Measurements from ENCODE around the gene SCUBE1. TPM values are rescaled to one million over a fixed set of nuclear protein-coding genes. Genes with fewer than 3 reads are reported as not detected.
"Not testable (repeated sequence)": the region's sequence is repeated elsewhere in the genome, so short reads cannot be mapped to it uniquely, and the experiment has no call there.

The SCUBE1 gene
- total and polyA plus RNA-seq, 5 donors: 0.03 to 1.3 (median 0.33) TPM; not detected in 1

DNA sequence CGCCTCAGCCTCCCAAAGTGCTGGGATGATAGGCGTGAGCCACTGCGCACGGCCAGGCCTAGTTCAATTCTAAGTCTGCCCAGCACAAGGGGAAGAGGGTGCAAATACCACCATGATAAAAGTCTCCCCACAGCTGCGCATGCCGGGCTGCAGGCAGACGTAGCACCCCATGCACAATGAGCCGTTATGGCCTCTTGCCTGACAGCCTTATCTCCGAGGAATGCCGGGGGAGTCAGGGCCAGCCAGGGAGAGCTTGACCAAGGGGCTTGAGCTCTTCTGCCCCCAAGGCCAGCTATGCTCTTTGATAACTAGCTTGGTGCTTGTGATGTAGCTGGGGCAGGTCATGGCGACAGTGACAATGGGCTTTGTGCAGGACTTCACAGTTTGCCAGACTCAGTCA, 13.7 kb upstream of the SCUBE1 start:
- peaks cover 3% of the 10 kb centered on the region for H3K4me1 ChIP-seq (ENCODE audit: control insufficient read depth, insufficient read depth, low read length)
- ATAC-seq: no peak

DNA sequence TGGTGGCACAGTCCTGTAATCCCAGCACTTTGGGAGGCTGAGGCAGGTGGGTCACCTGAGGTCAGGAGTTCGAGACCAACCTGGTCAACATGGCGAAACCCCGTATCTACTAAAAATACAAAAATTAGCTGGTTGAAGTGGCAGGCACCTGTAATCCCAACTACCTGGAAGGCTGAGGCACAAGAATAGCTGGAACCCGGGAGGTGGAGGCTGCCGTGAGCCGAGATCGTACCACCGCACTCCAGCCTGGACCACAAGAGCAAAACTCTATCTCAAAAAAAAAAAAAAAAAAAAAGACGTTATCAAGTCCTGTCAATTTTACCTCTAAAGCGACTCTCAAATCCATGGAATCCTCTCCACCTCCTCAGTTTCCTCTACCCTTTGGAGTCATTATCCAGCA, 12.5 kb upstream of the SCUBE1 start:
- H3K27me3 ChIP-seq (ENCODE audit: control insufficient read depth, insufficient read depth); intact Hi-C loops (cut with DNase I); H3K4me3 ChIP-seq (ENCODE audit: low read length); ATAC-seq; H3K27ac ChIP-seq (ENCODE audit: low read length); H3K4me1 ChIP-seq (ENCODE audit: control insufficient read depth, insufficient read depth, low read length); H3K9me3 ChIP-seq (ENCODE audit: control insufficient read depth, low read length); DNase-seq: not testable (repeated sequence)
- 93% methylated on average over 10 of the region's 10 CpGs for WGBS

More for the DNA sequence above, 13.7 kb upstream of the SCUBE1 start:
- intact Hi-C loops (cut with DNase I): no loop called here
- Histone ChIP-seq H3K9me3 (ENCODE audit: control insufficient read depth, low read length) (no peaks in the 10 kb centered on the region), H3K27me3 (ENCODE audit: control insufficient read depth, insufficient read depth) (no peaks in the 10 kb centered on the region), H3K4me3 (ENCODE audit: low read length) (no peak overlapping the region), H3K27ac (ENCODE audit: low read length) (no peak overlapping the region)
- WGBS: 60% methylated on average over 11 of the region's 11 CpGs
- DNase-seq: no peak

DNA sequence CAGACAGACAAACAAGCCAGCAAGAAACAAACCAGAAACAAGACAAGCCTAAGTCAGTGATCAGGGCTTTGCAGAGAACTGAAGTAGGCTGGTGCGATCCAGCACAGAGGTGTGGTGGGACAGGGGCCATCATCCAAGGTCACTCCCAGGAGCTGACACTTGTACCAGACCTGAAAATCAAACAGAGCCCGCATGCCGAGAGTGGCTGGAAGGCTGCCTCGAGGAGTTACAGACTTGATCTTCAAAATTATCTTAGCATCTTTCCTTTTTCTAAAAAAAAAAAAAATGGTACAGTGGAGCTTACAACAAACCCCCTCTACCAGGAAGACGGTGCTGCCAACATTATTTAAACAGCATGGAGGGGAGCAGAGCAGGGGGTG, 8.8 kb upstream of the SCUBE1 start:
- Histone ChIP-seq H3K27ac (ENCODE audit: low read length) (no peak overlapping the region), H3K27me3 (ENCODE audit: control insufficient read depth, insufficient read depth) (no peaks in the 10 kb centered on the region), H3K4me3 (ENCODE audit: low read length) (no peak overlapping the region), H3K4me1 (ENCODE audit: control insufficient read depth, insufficient read depth, low read length) (peaks cover 2% of the 10 kb centered on the region), H3K9me3 (ENCODE audit: control insufficient read depth, low read length) (no peaks in the 10 kb centered on the region)
- ATAC-seq (no peak), DNase-seq (no peak)
- WGBS: 71% methylated on average over 5 of the region's 5 CpGs
- intact Hi-C loops (cut with DNase I): no loop called here

DNA sequence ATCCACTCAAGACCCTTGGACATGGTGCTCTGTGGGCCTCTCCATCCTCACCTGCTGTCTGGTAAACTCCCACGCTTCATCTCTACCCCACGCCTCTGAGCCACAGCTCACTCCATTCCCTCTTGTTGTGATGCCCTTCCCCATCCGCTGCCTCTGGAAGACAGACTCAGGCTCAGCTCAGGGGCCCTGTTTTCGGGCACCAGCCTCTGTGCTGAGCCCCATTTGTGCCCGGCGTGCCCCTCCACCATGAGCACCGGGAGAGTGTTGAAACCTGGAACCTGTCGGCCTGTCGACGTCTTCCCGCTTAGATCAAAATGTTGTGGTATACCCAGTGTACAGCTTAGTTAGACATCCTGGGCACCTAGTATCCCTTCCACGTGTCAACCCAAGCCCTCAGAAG, 6.5 kb upstream of the SCUBE1 start:
- H3K4me3 ChIP-seq (ENCODE audit: low read length): no peak overlapping the region
- H3K4me1 ChIP-seq (ENCODE audit: control insufficient read depth, insufficient read depth, low read length): no peaks in the 10 kb centered on the region
- intact Hi-C loops (cut with DNase I): loop anchor here in 3 of 4 donors (5.0 to 10.0 kb wide), 2 partner anchors 75 to 77 kb away; no protein-coding TSS in a partner anchor
- no peaks in the 10 kb centered on the region for H3K9me3 ChIP-seq (ENCODE audit: control insufficient read depth, low read length)
- 84% methylated on average over 12 of the region's 12 CpGs for WGBS
- ATAC-seq (no peak), DNase-seq (no peak)
- H3K27me3 ChIP-seq (ENCODE audit: control insufficient read depth, insufficient read depth): no peaks in the 10 kb centered on the region
- no peak overlapping the region for H3K27ac ChIP-seq (ENCODE audit: low read length)

DNA sequence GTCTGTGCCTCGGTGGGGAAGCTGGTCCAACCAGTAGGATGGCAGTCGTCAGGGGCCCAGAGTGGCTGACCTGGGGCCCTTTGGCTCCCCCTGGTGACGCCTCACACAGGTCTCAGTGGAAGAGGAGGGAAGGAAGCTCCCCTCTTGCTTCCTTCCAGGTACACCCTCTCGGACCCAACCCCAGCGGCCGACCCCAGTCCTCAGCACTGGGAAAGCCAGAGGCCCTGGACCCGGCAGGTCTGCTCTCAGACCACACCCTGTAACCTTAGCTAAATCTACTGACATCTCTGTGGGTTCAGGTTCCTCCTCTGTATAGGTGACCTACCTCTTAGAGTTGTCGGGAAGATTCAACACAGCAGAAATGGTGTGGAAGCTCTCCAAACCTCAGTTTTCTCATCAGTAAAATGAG, 3.4 kb upstream of the SCUBE1 start:
- peak; percentile 55 to 84 (median 80) for DNase-seq
- peak; percentile 41 to 60 for ATAC-seq
- Histone ChIP-seq H3K4me3 (ENCODE audit: low read length) (no peak overlapping the region), H3K4me1 (ENCODE audit: control insufficient read depth, insufficient read depth, low read length) (no peaks in the 10 kb centered on the region), H3K27ac (ENCODE audit: low read length) (no peak overlapping the region), H3K27me3 (ENCODE audit: control insufficient read depth, insufficient read depth) (no peaks in the 10 kb centered on the region), H3K9me3 (ENCODE audit: control insufficient read depth, low read length) (no peaks in the 10 kb centered on the region)
- 23% methylated on average over 8 of the region's 8 CpGs for WGBS
- intact Hi-C loops (cut with DNase I): loop anchor here in 3 of 4 donors (5.0 to 10.0 kb wide), 2 partner anchors 72 to 74 kb away; no protein-coding TSS in a partner anchor

DNA sequence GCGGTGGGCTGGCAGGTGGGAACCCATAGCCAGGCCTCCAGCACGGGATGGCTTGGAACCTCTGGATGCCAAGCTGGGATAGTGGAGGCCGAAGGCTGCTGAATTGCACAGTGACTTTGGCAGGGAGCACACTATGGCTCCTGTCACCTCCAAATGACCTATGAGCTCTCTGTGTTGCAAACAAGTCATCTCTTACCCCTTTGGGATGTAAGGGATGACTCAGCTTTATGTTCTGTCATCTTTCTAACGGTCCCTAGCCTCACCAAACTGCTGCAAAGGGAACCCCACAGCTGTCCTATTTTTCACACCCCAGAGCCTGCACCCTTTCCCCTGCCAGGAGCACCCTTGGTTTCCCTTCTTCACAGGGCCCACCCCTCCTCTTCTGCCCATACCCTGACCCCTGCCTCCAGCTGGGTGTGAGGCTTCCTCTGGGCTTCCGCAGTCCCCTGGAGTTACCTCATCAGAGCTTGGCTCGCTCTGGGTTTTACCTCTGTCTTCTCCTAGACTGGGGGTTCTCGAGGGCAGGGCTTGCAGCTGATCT, 2.7 kb upstream of the SCUBE1 start:
- Histone ChIP-seq H3K27me3 (ENCODE audit: control insufficient read depth, insufficient read depth) (no peaks in the 10 kb centered on the region), H3K27ac (ENCODE audit: low read length) (no peak overlapping the region), H3K9me3 (ENCODE audit: control insufficient read depth, low read length) (no peaks in the 10 kb centered on the region), H3K4me1 (ENCODE audit: control insufficient read depth, insufficient read depth, low read length) (no peaks in the 10 kb centered on the region), H3K4me3 (ENCODE audit: low read length) (no peak overlapping the region)
- intact Hi-C loops (cut with DNase I): loop anchor here (2.0 to 10.0 kb wide), 3 partner anchors 71 to 74 kb away; no protein-coding TSS in a partner anchor
- no peak for DNase-seq
- no peak for ATAC-seq
- WGBS: 69% methylated on average over 7 of the region's 7 CpGs

DNA sequence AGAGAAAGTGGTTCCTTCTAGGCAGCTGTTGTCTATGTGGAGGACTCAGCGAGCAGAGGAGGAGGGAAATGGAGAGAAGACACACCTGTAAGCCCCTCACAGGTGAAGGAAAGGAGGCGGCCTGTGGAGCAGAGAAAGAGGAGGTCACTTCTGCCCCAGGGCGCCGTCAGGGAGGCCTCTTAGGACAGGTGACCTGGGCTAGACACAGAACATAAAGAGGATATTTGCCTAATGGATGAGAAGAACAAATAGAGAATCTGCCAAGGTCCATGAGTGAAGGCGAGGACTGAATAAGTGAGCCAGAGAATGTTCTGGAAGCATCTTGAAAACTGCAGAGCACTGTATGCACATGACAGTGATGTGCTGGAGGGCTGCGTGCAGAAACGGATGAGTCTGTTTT, 2.2 kb upstream of the SCUBE1 start:
- Histone ChIP-seq H3K9me3 (ENCODE audit: control insufficient read depth, low read length) (no peaks in the 10 kb centered on the region), H3K27me3 (ENCODE audit: control insufficient read depth, insufficient read depth) (no peaks in the 10 kb centered on the region), H3K27ac (ENCODE audit: low read length) (no peak overlapping the region), H3K4me1 (ENCODE audit: control insufficient read depth, insufficient read depth, low read length) (no peaks in the 10 kb centered on the region), H3K4me3 (ENCODE audit: low read length) (no peak overlapping the region)
- WGBS: 91% methylated on average over 7 of the region's 7 CpGs
- no peak for DNase-seq
- intact Hi-C loops (cut with DNase I): loop anchor here (2.0 to 10.0 kb wide), 3 partner anchors 71 to 73 kb away; no protein-coding TSS in a partner anchor
- no peak for ATAC-seq

DNA sequence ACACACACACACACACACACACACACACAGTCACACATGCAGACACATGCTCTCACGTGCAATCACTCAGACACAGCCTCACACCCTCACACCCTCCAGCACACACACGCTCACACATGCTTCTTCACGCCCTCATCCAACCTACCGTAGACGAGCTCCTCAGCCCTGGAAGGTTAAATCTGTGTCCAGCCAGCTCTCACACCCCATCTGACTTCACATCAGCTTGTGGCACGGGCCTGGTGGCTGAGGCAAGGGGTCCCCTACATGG, 1.3 kb upstream of the SCUBE1 start:
- WGBS: 74% methylated on average over 6 of the region's 6 CpGs
- intact Hi-C loops (cut with DNase I): loop anchor here in 2 of 4 donors (2.0 to 10.0 kb wide), 2 partner anchors 70 kb away; no protein-coding TSS in a partner anchor
- H3K27ac ChIP-seq (ENCODE audit: low read length): no peak overlapping the region
- H3K4me3 ChIP-seq (ENCODE audit: low read length): no peak overlapping the region
- ATAC-seq (no peak), DNase-seq (no peak)
- H3K4me1 ChIP-seq (ENCODE audit: control insufficient read depth, insufficient read depth, low read length): no peaks in the 10 kb centered on the region
- no peaks in the 10 kb centered on the region for H3K9me3 ChIP-seq (ENCODE audit: control insufficient read depth, low read length)
- no peaks in the 10 kb centered on the region for H3K27me3 ChIP-seq (ENCODE audit: control insufficient read depth, insufficient read depth)

DNA sequence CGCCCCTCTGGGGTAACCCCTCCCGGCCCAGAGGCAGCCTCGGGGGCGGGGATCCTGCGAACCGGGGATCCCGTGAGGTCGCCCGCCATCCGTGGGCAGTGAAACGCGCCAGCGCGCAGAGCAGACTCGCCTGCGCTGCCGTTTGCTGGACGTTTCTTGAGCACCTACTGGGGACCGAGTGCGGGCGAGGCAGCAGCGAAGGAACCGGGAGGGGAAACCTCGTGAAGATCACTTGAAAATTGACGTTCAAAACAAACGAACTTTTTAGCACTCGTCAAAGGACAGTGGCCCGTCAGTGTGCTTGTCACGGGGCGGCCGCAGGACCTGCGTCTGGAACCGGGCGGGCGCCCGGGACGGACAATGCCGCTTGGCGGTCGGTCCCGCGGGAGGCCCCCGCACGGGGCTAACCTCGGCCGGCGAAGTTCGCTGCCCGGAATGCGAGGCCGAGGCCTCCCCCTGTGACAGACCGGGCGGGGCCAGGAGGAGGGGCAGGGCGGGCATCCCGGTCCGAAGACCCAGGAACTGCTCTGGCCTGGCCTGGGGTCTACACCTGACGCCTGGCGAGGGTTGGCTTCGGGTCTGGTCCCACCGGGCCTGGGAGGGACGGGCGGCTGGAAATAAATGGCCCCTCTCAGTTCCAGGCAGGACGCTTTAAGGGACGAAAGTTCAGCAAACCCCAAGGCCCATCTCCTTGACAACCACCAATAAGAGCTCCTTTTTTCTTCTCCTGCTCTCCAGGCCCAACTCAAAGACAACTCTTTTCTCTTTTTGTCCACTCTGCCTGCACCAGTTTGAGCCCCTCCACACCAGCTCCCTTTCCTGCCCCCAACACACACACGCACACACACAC, 723 bp upstream of the SCUBE1 start:
- 8% methylated on average over 65 of the region's 65 CpGs for WGBS
- no peaks in the 10 kb centered on the region for H3K4me1 ChIP-seq (ENCODE audit: control insufficient read depth, insufficient read depth, low read length)
- peak overlapping the region; percentile 39 for H3K4me3 ChIP-seq (ENCODE audit: low read length)
- intact Hi-C loops (cut with DNase I): loop anchor here in 2 of 4 donors (2.0 to 10.0 kb wide), 2 partner anchors 69 kb away; no protein-coding TSS in a partner anchor
- DNase-seq (peak in 1 of 3 donors; percentile 67), ATAC-seq (peak in 1 of 2 donors; percentile 8)
- no peaks in the 10 kb centered on the region for H3K27me3 ChIP-seq (ENCODE audit: control insufficient read depth, insufficient read depth)
- H3K9me3 ChIP-seq (ENCODE audit: control insufficient read depth, low read length): no peaks in the 10 kb centered on the region
- no peak overlapping the region for H3K27ac ChIP-seq (ENCODE audit: low read length)

DNA sequence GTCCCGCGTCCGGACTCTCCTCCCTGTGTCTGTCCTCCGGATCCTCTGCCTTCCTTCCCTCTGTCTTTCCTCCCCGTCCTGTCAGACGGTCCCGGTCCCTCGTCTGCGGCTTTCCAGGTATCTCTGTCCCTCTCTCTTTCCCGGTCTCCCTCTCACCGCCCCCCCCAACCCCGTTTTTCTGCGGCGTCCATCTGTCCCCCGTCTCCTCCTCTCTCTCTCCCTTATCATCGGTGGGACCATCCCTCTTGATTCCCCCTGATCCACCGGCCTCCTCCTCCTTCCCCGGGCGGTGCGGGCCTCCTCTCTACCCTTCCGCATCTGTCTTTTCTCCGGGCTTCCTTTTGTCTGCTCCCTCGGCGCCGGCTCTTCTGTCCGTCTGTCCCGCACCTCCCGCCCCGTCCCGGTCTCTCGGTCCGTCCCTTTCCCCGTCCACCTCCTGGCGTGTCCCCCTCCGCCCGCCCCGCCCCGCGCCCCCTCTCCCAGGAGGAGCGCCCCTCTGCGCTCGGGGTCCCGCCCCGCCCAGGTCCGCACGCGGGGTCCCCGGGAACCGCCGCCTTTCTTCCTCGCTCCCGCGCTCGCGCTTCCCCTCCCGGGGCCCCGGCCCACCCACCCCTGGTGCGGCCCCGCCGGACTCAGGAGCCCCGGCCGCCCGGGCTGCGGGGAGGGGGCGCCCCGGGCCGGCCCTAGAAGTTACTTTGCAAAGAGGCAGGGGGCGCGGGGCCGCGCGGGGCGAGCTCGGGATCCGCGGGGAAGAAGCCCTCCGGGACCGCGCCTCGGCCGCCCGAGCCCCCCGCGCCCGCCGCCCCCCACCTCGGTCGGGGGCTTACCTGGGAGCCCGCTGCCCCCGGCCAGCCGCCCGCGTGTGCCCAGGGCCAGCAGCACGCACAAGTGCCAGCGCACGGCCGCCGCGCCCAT, 568 bp downstream of the SCUBE1 start:
- ATAC-seq: no peak
- Histone ChIP-seq H3K9me3 (ENCODE audit: control insufficient read depth, low read length) (no peaks in the 10 kb centered on the region), H3K27ac (ENCODE audit: low read length) (no peak overlapping the region), H3K4me1 (ENCODE audit: control insufficient read depth, insufficient read depth, low read length) (no peaks in the 10 kb centered on the region), H3K4me3 (ENCODE audit: low read length) (peak overlapping the region; percentile 39), H3K27me3 (ENCODE audit: control insufficient read depth, insufficient read depth) (no peaks in the 10 kb centered on the region)
- WGBS: 2% methylated on average over 99 of the region's 99 CpGs
- intact Hi-C loops (cut with DNase I): loop anchor here in 1 of 4 donors (10.0 kb wide), 1 partner anchor 68 kb away; no protein-coding TSS in a partner anchor
- DNase-seq: no peak

Measured in right cardiac atrium (tissue), 5 donors.